Breast epithelium (tissue), 3 donors: Measurements from ENCODE around the gene FBXO34.

ENCODE experiments used
- CTCF ChIP-seq, 3 donors: fragments of 450-650 bp; IDR thresholded peaks; one replicate each; pipeline ENCODE4 v1.5.1; 2016 to 2017; ENCODE audit warnings: antibody characterized with exemption in 3 of 3, mild to moderate bottlenecking in 3 of 3, moderate library complexity in 3 of 3
- POLR2A ChIP-seq: fragments of 450-650 bp; IDR thresholded peaks from one replicate; pipeline ENCODE4 v1.6.1; 2016; ENCODE audit warnings: antibody characterized with exemption, mild to moderate bottlenecking, moderate library complexity
- POLR2AphosphoS5 ChIP-seq, 3 donors: sonication (generic); formaldehyde crosslinking; IDR thresholded peaks; one replicate each; pipeline ENCODE4 v1.6.1; 2017; ENCODE audit warnings: antibody characterized with exemption in 3 of 3

GRCh38 chr14:55349565-55349964 is 78.3 kb downstream of the FBXO34 start:
- TF ChIP-seq POLR2A (no peak), CTCF (IDR thresholded peaks at IDR 0.05) (no peak), POLR2AphosphoS5 (IDR thresholded peaks at IDR 0.05) (no peak)
